HUES48 (cell line): ENCODE measurements around the gene LMX1B.

ENCODE experiments used
- H3K27ac ChIP-seq: one replicate; pipeline ENCODE4 v1.7.0; 2013; ENCODE audit warnings: low read depth, low read length, inconsistent platforms
- H3K27me3 ChIP-seq: 2 replicates; pipeline ENCODE4 v1.6.1; 2013; ENCODE audit warnings: mild to moderate bottlenecking, low read length; ENCODE audit not compliant: control insufficient read depth, insufficient read depth
- H3K36me3 ChIP-seq: 2 replicates; pipeline ENCODE4 v1.6.1; 2013; ENCODE audit warnings: low read length; ENCODE audit not compliant: control insufficient read depth, insufficient read depth
- H3K4me1 ChIP-seq: 2 replicates; pipeline ENCODE4 v1.6.1; 2013; ENCODE audit warnings: mild to moderate bottlenecking, low read length; ENCODE audit not compliant: control insufficient read depth, insufficient read depth
- H3K4me3 ChIP-seq: 2 replicates; pipeline ENCODE4 v1.5.1; 2013; ENCODE audit warnings: mild to moderate bottlenecking, low read depth, low read length
- H3K9ac ChIP-seq: 2 replicates; pipeline ENCODE4 v1.6.1; 2013; ENCODE audit warnings: mild to moderate bottlenecking, low read depth, low read length, moderate library complexity
- H3K9me3 ChIP-seq: 2 replicates; pipeline ENCODE4 v1.6.1; 2013; ENCODE audit warnings: low read length; ENCODE audit not compliant: control insufficient read depth, insufficient read depth

The LMX1B gene

DNA sequence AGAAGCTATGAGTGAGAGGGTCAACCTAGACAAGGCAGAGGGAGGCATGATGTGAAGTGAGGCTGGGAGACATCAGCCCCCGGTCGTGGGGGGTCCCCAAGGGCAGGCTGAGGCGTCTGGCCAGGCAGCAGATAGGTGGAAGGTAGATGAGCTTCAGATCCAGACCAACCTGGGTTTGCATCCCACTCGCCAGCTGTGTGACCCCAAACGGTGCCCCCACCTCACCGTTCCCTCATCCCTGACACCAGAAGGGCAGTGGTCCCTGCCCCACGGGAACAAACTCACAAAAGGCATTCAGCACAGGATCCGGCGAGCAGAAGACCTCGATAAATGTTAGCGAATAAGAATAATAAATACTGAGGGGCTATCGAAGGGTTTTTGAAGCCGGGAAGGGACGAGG, 27.5 kb upstream of the LMX1B start:
- H3K9ac ChIP-seq: no peak overlapping the region
- no peak overlapping the region for H3K4me3 ChIP-seq
- H3K4me1 ChIP-seq: no peaks in the 10 kb centered on the region
- no peaks in the 10 kb centered on the region for H3K36me3 ChIP-seq
- no peaks in the 10 kb centered on the region for H3K9me3 ChIP-seq
- no peak overlapping the region for H3K27ac ChIP-seq
- H3K27me3 ChIP-seq: no peaks in the 10 kb centered on the region

DNA sequence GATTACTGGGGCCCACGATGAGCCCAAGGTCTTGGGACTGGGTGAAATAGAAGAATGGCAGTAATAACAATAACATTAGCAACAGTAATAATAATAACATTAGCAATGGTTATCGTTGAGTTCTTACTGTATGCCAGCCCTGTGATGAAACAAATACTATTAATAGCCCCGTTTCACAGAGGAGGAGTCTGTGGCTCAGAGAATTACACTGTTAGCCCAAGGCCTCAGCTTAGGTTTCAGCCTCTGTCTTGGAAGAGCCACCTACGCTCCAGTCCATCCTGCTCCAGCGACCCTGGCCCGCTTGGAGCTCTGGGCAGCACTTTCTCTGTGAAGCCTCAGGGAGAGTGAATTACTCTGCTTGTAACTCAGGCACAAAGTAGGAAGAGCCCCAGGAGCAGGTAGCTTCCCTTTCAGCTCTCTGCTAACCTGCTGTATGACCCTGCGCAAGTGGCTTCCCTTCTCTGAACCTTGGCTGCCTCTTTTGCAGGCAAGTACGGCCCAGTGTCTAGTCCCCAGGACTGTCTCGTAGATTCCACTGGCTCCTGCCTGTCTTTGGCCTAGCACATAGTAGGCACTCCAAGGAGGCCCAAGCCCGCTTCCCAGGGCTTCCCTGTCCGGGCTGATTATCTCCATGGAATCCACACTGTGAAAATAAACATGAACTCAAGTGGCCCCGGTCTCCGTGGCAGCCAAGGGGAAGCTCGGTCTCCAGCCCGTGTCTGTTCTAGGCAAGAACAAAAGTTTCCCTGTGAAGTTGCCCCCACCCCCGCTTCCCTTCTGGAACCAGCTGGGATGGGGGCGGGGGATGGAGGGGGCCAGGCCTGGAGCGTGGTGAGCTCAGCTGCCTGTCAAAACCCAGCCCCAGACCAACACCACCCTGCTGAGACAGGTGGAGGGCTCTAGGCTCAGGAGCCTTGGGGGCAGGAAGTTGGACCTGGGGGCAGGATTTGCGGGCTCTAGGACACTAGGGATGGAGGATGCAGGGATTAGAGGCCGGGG, 26.2 kb upstream of the LMX1B start:
- H3K9ac ChIP-seq: no peak overlapping the region
- H3K9me3 ChIP-seq: no peaks in the 10 kb centered on the region
- H3K4me3 ChIP-seq: no peak overlapping the region
- H3K36me3 ChIP-seq: no peaks in the 10 kb centered on the region
- H3K27ac ChIP-seq: no peak overlapping the region
- H3K4me1 ChIP-seq: peaks cover 4% of the 10 kb centered on the region; the same call in 1 of the 2 replicates
- no peaks in the 10 kb centered on the region for H3K27me3 ChIP-seq

DNA sequence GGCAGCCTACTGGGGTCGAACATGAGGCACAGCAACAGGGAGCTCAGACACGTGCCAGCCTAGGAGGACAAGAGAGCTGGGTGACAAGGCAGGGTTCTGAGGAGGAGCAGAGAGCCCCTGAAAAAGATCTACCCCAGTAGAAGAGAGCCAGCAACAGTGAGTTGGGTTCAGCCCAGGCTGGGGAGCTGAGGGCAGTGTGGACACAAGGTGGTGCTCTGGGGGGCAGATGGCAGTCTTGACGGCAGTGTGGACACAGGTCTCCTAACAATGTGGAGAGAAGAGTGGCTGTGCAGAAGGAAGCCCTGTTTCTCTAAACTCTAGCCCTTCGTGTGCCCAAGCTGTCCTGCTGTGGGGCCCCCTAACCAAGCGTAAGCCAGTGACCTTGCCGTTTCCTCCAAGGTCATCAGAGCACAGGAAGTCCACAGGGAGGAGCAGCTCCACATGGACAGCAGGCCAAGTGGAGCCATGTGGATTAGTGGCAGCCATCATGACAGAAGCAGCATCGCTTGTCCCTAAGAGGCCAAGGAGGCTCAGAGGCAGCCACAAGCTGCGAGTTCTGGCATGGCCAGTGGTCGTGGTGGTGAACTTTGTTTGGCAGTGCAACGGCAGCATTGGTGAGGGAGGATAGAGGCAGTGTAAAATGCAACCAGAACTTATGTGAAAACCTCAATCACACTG, 25.1 kb upstream of the LMX1B start:
- no peaks in the 10 kb centered on the region for H3K9me3 ChIP-seq
- no peaks in the 10 kb centered on the region for H3K36me3 ChIP-seq
- H3K4me1 ChIP-seq: peaks cover 7% of the 10 kb centered on the region; the same call in 1 of the 2 replicates
- no peaks in the 10 kb centered on the region for H3K27me3 ChIP-seq
- no peak overlapping the region for H3K4me3 ChIP-seq
- no peak overlapping the region for H3K9ac ChIP-seq
- H3K27ac ChIP-seq: no peak overlapping the region

DNA sequence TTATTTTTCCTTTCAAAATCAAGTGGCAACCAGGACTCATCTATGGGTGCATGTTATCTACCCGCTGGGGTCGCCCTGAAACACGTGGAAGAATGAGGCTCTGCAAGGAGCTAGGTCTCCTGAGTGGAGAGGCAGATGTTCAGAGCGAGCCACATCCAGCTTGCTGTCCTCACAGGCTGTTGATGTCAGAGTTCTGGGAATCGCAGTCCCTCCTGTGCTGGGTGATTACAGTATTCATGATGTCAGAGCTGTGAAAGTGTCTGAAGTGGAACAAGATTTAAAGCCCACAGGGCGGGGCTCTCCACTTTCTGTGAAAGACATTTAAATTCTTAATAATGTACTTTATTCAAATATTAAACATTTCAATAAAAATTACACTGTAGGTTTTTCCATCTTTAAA, 24.4 kb upstream of the LMX1B start:
- Histone ChIP-seq H3K9ac (no peak overlapping the region), H3K36me3 (no peaks in the 10 kb centered on the region), H3K27ac (no peak overlapping the region), H3K9me3 (no peaks in the 10 kb centered on the region), H3K4me1 (peaks cover 7% of the 10 kb centered on the region; the same call in 1 of the 2 replicates), H3K4me3 (no peak overlapping the region), H3K27me3 (no peaks in the 10 kb centered on the region)

DNA sequence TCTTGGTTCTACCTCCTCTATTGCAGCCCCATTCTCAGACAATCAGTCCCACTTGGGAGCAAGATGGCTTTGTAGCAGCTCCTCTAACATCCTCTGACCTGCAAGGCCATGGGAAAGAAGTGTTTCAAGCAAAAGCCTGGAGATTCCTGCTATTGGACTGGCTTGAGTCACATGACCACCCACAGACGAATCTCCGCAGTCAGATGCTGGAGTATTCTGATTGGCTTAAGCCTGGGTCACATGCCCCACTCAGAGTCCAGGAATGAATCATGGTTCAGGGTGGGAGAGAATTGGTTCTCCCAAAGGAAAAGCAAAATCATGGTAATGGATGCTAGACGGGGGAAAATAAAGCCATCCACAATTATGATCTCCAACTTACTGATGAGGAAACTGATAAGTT, 22.6 kb upstream of the LMX1B start:
- H3K9me3 ChIP-seq: no peaks in the 10 kb centered on the region
- peaks cover 7% of the 10 kb centered on the region; the same call in 1 of the 2 replicates for H3K4me1 ChIP-seq
- H3K27me3 ChIP-seq: no peaks in the 10 kb centered on the region; the same call in 1 of the 2 replicates
- H3K27ac ChIP-seq: no peak overlapping the region
- no peak overlapping the region for H3K9ac ChIP-seq
- no peaks in the 10 kb centered on the region for H3K36me3 ChIP-seq
- no peak overlapping the region for H3K4me3 ChIP-seq

DNA sequence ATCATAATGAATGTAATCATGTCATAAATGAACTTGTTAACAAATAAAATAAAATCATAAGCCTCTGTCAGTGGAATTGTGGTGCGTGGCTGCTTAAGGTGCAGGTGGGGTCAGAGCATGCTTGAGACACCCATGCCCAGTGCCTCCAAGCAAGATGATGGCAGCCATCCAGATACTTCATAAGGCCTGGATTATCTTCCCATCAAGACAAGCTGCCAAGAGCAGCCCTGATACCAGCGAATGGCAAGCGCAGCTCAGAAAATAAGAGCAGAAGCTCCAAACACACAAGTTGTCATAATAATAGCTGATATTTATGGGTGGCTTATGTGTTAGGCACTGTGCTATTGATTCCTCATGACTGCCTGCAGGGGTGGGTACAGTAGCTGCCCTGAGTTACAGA, 21.8 kb upstream of the LMX1B start:
- no peak overlapping the region for H3K9ac ChIP-seq
- no peak overlapping the region for H3K4me3 ChIP-seq
- no peak overlapping the region for H3K27ac ChIP-seq
- peaks cover 7% of the 10 kb centered on the region; the same call in 1 of the 2 replicates for H3K4me1 ChIP-seq
- H3K27me3 ChIP-seq: peaks cover 4% of the 10 kb centered on the region; the same call in 1 of the 2 replicates
- no peaks in the 10 kb centered on the region for H3K9me3 ChIP-seq
- no peaks in the 10 kb centered on the region for H3K36me3 ChIP-seq

DNA sequence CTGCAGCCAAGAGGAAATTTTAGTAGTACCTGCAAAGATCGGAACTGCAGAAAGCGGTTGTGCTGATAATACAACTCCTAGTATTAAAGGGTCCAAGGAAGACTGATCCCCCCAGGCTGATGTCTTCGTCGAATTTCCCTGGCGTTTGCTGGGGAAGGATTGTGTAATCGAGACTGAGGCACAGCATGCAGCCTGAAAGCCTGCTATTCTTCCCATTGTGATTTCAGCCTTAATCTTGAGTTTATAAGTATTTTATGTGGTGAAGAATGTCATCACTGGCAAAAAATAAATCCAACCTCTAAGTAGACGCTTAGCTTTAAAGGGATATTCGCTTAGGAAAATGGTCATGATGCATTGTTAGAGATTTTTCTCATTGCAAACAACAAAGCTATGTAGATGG, 21.3 kb upstream of the LMX1B start:
- Histone ChIP-seq H3K27ac (no peak overlapping the region), H3K36me3 (no peaks in the 10 kb centered on the region), H3K9me3 (no peaks in the 10 kb centered on the region), H3K4me3 (no peak overlapping the region), H3K27me3 (peaks cover 4% of the 10 kb centered on the region; the same call in 1 of the 2 replicates), H3K9ac (no peak overlapping the region), H3K4me1 (peaks cover 7% of the 10 kb centered on the region; the same call in 1 of the 2 replicates)

DNA sequence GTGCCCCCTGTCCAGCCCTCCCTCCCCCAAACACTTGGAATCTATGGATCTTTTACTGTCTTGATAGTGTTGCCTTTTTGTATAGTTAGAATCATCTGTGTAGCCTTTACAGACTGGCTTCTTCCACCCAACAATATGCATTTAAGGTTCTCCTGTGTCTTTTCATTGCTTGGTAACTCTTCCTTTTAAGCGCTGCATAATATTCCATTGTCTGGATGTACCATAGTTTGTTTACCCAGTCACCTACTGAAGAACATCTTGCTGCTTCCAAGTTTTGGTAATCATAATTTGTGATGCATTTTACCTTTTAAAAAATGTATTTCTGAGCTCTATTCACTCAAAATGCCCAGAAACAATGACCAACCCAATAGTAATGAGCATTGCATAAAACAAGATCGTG, 17.7 kb upstream of the LMX1B start:
- Histone ChIP-seq H3K4me1 (peaks cover 7% of the 10 kb centered on the region; the same call in 1 of the 2 replicates), H3K36me3 (no peaks in the 10 kb centered on the region), H3K9me3 (no peaks in the 10 kb centered on the region), H3K9ac (no peak overlapping the region), H3K4me3 (no peak overlapping the region), H3K27me3 (peaks cover 4% of the 10 kb centered on the region; the same call in 1 of the 2 replicates), H3K27ac (no peak overlapping the region)

DNA sequence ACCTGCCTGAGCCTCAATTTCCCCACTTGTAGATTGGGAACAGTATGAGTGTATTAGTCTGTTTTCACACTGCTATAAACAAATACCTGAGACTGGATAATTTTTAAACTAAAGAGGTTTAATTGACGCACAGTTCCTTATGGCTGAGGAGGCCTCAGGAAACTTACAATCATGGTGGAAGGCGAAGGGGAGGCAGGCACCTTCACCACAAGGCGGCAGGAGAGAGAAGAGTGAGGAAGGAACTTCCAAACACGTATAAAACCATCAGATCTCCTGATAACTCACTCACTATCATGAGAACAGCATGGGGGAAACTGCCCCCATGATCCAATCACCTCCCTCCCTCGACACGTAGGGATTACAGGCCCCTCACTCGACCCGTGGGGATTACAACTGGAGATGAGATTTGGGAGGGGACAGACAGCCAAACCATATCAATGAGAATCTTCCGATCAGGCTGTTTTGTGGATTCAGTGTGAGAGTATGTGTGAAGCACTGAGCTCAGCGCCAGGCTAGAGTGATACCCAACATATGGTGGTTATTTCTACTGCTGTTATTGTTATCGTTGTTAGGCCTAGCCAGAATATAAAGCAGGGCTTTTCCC, 14.6 kb upstream of the LMX1B start:
- peaks cover 4% of the 10 kb centered on the region; the same call in 1 of the 2 replicates for H3K27me3 ChIP-seq
- H3K9ac ChIP-seq: no peak overlapping the region
- no peaks in the 10 kb centered on the region for H3K36me3 ChIP-seq
- H3K9me3 ChIP-seq: no peaks in the 10 kb centered on the region
- H3K27ac ChIP-seq: no peak overlapping the region
- no peaks in the 10 kb centered on the region for H3K4me1 ChIP-seq
- H3K4me3 ChIP-seq: no peak overlapping the region

DNA sequence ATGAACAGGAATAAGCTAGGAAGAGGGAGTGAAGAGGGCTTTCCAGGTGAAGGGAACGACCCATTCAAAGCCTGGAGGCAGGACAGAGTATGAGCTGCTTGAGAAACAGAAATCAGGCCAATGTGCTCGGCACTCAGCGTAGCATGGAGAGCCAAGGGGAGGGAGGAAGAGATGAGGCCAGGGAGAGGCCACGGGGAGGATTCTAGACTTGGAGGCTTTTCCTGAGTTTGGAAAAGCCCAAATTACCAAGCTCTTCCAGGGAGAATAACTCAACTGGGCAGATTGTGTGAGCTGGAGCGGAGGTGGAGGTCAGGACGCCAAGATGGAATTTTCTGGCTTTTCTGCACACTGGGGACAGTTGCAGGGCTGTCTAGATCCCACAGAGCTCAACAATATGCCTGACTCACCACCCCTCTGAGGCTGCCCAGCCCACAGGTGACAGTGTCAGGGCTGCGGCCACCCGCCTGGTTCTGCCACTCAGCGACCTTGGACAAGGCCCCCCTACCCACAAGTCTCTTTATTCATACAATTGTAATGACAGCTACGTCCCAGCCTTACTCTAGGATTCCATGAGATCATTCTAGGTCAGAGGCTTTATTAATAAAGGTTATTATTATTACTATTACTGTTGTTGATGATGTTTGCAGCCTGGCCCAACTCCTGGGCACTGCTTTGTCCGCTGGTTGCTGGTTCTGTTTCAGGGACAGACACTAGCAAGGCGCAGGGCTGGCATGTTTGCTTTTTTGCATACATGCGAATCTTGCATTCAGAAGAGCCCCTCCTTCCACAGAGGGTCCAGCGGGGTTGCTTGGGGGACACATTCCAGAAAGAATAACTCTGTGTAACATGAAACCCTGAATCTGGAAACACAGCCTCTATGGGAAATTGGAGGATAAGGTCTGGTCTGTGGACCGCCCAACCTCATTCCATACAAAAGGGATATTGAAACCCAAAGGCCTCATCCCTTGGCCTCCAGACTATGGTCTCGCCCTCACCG, 9.4 kb upstream of the LMX1B start:
- H3K4me1 ChIP-seq: no peaks in the 10 kb centered on the region
- no peak overlapping the region for H3K27ac ChIP-seq
- H3K27me3 ChIP-seq: peaks cover 39% of the 10 kb centered on the region
- no peaks in the 10 kb centered on the region for H3K36me3 ChIP-seq
- no peaks in the 10 kb centered on the region for H3K9me3 ChIP-seq
- no peak overlapping the region for H3K4me3 ChIP-seq
- no peak overlapping the region for H3K9ac ChIP-seq
